GM18498 (cell line): ENCODE results near the gene SLC25A11.

Source experiments
- ATAC-seq: cut with Tn5 transposase; IDR thresholded peaks from one replicate; pipeline ENCODE4 v1.9.1; 2021; ENCODE audit warnings: mild to moderate bottlenecking, moderate library complexity; ENCODE audit not compliant: unreplicated experiment

SLC25A11 gene

DNA sequence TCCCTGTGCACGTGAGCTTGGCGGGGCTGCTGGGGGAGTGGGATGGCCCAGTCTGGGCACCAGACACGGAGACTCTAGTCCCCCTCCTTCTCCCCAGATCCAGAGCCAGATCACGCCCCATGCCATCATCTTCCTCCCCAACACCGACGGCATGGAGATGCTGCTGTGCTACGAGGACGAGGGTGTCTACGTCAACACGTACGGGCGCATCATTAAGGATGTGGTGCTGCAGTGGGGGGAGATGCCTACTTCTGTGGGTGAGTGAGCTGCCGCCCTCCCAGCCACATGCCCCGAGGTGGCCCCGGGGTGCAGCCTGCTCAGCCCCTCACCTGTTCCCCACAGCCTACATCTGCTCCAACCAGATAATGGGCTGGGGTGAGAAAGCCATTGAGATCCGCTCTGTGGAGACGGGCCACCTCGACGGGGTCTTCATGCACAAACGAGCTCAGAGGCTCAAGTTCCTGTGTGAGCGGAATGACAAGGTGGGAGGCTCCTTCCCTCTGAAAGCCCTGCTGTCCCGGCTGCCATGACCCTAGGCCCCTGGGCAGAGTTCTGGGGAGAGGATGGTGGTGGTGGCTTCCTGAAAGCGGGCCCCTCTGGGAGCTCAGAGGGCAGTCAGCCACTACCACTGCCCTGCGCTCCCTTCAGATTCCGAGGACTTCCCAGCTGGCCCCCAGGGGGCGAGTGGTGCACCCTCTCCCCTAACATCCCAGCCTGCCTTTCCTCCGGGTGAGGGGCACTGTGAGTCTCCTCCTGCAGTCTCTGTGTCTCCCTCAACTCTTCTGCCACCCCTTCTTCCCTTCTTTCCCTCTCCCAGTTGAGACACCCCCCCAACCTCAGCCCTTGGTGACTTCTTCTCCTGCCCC, 43.3 kb downstream of the SLC25A11 start:
- no peak for ATAC-seq

DNA sequence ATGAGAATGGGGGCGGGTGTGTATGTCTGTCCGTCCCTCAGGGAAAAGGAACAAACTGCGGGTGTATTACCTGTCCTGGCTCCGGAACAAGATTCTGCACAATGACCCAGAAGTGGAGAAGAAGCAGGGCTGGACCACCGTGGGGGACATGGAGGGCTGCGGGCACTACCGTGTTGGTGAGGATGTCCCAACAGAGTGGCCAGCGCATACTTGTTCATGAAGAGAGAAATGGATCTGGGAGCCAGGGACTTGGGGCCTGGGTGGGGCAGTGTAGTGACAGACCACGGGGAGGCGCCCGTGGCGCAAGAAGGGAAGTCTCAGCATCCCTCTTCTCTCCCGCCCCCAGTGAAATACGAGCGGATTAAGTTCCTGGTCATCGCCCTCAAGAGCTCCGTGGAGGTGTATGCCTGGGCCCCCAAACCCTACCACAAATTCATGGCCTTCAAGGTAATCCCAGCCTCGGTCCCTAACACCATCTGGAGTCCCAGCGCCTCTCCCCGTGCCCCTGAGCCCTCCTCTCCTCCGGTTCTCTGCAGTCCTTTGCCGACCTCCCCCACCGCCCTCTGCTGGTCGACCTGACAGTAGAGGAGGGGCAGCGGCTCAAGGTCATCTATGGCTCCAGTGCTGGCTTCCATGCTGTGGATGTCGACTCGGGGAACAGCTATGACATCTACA, 44.1 kb downstream of the SLC25A11 start:
- ATAC-seq = no peak

DNA sequence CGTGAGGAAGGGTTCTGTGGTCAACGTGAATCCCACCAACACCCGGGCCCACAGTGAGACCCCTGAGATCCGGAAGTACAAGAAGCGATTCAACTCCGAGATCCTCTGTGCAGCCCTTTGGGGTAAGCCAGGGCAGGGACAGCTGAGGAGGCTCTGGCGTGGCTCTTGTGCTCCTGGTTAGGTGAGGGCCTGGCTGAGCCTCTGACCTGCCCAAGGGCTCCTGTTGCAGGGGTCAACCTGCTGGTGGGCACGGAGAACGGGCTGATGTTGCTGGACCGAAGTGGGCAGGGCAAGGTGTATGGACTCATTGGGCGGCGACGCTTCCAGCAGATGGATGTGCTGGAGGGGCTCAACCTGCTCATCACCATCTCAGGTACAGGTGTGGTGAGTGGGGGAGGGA, 44.7 kb downstream of the SLC25A11 start:
- no peak for ATAC-seq

DNA sequence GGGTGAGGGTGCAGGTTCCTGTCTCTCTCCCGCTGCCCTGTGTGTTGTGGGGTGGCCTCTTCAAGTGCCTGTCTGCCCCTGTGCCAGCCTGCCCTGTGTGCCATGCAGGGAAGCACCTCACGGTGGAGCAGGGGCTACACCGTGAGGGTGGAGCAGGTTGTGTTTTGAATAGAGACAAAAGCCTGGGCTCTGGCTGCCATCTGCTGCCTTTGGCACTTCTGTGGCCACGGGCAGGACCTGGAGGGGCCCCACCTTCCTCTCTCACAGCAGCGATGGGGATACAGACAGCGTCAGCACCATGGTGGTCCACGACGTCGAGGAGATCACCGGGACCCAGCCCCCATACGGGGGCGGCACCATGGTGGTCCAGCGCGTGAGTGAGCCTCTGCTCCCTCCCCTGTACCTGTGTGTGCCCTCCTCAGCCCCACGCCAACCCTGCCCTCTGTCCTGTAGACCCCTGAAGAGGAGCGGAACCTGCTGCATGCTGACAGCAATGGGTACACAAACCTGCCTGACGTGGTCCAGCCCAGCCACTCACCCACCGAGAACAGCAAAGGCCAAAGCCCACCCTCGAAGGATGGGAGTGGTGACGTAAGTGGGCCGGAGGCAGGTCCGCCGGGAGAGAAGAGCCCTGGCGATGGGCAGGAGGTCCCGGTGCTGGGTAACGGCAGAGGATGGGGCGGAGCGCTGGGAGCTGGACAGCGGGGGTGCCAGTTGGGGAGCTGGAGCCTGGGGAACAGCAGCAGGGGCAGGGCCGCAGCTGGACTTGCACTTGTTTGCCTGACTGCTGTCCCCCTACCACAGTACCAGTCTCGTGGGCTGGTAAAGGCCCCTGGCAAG, 45.9 kb downstream of the SLC25A11 start:
- ATAC-seq = no peak

DNA sequence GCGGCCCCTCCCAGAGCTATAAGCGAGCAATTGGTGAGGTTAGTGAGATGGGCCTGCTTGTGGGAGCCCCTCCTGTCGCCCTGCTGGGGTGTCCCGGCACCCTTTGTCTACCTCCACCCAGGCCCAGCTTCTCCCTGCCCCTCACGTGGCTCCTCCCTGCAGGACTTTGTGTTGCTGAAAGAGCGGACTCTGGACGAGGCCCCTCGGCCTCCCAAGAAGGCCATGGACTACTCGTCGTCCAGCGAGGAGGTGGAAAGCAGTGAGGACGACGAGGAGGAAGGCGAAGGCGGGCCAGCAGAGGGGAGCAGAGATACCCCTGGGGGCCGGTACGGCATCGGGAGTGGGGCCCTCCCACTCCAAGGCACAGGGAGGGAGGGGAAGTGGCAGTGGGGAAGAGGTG, 46.6 kb downstream of the SLC25A11 start:
- ATAC-seq = no peak

DNA sequence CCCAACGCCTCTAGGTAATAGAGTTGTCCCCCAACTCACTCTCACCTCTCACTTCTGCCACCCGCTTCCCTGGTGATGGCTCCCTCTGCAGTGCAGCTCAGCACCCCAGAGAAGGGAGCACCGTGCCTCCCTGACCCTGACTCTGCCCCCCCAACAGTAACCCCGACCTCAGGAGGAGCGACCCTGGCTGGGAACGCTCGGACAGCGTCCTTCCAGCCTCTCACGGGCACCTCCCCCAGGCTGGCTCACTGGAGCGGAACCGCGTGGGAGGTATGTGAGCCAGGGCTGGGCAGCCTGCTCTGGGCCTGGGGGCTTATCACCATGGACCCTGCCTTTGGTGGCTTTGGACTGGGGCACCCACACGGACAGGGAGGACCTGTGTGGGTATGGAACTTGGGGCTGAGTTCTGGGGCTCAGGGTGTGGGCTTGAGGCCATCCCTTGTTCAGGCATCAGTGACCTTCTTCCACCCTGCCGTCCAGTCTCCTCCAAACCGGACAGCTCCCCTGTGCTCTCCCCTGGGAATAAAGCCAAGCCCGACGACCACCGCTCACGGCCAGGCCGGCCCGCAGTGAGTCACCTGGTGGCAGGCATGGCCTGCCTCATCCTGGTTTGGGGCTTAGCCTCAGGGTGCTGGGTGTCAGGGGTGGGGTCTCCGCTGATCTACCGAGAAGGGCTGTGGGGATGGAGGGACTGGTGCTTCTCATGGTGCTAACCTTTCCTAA, 47.2 kb downstream of the SLC25A11 start:
- ATAC-seq = no peak

DNA sequence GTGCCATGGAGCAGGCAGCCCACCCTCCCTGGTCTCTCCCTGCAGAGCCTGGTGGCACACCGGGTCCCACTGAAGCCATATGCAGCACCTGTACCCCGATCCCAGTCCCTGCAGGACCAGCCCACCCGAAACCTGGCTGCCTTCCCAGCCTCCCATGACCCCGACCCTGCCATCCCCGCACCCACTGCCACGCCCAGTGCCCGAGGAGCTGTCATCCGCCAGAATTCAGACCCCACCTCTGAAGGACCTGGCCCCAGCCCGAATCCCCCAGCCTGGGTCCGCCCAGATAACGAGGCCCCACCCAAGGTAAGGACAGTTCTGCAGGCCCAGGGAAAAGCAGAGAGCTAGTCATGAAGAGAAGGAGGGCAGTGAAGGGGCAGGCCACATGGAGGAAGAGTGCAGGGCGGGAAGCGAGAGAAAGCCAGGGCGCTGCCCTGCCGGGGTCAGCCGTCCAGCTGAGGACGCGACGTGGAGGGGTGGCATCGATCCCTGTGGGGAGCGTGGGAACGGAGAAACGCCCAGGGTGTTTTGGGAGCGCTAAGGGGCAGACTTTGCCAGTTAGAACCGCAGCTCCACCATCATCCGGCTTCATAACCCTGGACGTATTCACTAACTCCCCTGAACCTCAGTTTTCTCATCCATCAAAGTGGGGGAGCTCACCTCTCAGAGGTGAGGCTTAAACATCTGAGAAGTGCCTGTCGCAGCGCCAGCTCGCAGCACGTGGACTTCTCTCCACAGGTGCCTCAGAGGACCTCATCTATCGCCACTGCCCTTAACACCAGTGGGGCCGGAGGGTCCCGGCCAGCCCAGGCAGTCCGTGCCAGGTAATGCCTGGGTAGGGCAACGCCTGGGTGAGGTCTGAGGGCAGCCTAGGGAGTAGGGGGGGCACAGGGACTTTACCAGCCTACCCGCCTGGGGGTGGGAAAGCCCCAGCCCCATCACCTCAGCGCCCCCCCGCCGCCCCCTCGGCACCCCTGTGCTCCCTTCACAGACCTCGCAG, 48.1 kb downstream of the SLC25A11 start:
- ATAC-seq = no peak

DNA sequence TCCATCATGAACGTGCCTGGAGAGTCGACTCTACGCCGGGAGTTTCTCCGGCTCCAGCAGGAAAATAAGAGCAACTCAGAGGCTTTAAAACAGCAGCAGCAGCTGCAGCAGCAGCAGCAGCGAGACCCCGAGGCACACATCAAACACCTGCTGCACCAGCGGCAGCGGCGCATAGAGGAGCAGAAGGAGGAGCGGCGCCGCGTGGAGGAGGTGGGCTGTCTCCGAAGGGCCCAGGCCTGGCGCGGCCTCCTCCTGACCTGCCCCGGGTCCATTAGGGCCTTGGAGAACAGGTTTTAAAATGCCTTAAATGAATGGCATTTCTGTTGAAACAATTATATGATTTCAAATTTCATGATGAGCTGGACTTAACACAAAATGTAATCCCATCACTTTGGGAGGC, 52.3 kb downstream of the SLC25A11 start:
- ATAC-seq = no peak
